GM18502 (cell line): ENCODE results near the gene PKD1L1.

Experiments
- ATAC-seq: cut with Tn5 transposase; IDR thresholded peaks from one replicate; pipeline ENCODE4 v1.9.1; 2021; ENCODE audit warnings: mild to moderate bottlenecking; ENCODE audit not compliant: unreplicated experiment, poor library complexity

PKD1L1 gene

DNA sequence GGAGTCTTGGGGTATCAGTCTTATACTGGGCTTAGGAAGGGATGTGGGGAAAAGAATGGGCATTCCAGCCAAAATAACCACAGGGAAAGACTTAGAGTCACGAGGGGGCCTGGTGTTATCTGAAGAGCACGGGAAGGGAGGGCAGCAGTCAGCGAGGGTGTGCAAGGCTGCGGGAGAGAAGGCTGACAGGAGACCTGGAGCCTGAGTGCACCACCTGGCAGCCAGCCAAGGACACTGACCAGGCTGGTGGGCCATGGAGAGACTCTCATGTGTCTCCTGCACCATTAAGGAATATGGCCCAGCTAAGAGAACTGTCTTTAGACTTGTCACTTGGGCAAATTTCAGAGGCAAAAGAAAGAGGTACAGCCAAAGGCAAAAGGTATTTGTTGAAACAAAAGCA is 69.6 kb downstream of the PKD1L1 start:
- ATAC-seq, result no peak

- no peak for ATAC-seq
Measured at GRCh38 chr7:47877336-47877735, 70.9 kb downstream of the PKD1L1 start.

DNA sequence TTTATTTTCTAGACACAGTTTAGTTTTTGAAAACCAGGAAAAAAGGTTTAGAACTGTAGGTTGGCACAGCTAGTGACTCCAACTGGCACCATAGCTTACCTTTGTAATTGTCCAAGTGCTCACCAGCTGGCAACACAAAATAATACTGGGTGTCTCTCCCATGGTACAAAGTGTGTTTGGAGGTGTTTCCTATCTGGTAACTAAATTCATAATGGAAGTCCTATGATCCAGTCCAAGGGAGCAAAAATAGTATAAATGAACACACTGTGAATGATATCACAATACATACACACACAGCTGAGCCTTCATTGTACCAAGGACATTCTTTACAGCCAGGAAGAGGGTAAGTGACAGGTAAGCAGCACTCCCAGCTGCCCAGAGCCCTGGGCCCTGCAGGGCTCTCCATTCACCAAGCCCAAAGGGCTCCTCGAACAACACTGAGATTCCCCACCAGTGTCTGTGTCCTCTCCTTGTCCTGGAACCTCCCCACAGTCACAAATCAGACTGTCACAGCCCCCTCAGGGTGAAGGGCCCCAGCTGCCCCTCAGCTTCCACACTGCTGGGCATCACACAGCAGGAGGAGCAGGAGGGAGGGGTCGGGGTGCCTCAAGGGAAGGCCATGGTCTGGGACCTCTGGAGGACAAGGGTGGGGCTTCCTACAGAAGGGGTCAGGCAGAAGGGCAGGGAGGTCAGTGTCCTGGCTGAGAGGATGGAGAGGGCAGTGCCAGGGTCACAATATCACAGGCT is 72.1 kb downstream of the PKD1L1 start:
- no peak for ATAC-seq

GRCh38 chr7:47875406-47875805 is 72.9 kb downstream of the PKD1L1 start:
- no peak for ATAC-seq

DNA sequence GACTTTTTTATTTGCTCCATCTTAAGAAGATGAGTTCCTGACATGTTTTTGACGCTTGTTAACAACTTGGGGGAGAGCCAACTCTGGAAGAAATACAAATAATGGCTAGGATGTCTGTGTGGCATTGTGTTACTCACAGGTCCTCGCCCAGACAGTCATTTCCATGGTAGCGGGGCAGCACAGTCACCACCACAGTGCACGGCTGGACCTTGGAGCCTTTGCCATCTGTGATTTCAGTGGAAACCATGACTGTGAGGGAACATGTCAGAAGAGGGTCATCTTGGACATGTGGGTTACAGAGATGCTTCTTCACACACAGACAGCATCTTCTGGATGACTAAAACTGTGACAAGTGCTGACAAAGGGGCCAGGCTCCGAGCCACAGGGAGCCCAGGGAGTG is 74.5 kb downstream of the PKD1L1 start:
- ATAC-seq, result no peak

- ATAC-seq, result no peak
Measured at GRCh38 chr7:47867286-47867685, 81.0 kb downstream of the PKD1L1 start.

DNA sequence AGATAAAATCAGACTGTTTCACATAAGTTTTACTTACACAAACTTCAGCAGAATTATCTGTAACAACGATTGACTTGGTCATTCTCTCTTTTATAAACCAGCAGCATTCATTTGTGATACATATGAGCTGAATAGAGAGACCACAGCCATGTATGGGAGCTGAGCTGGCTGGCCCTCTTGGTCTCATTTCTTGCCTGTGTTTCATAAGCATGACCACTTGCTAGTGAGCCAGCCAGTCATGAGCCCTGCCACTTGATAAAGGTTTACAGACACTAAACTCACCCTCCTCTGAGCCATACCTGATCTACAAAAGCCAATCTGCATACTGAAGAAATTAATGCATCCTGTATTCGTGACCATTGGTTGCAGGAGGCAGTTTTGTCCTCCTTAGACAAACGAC is 82.1 kb downstream of the PKD1L1 start:
- ATAC-seq, result no peak

GRCh38 chr7:47852330-47853245 is 95.7 kb downstream of the PKD1L1 start:
- no peak for ATAC-seq

DNA sequence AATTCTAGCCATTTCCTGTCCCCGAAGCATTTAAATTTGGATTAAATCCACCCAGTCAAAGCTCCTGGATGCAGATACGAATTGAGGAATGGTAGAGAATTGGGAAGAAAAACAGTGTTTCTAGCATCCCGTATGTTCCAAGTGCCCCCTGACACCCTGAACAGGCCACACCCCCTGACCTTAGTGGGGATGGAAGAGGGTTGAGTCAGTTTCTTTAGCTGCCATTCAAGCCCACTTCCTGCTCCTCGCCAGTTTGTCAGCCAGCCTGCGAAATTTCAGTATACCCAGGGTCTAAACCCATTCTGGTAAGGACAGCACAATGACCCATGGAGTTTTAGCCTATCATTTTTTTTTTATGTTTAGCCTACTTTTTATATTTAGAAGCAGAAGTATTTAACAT is 101.1 kb downstream of the PKD1L1 start:
- no peak for ATAC-seq

DNA sequence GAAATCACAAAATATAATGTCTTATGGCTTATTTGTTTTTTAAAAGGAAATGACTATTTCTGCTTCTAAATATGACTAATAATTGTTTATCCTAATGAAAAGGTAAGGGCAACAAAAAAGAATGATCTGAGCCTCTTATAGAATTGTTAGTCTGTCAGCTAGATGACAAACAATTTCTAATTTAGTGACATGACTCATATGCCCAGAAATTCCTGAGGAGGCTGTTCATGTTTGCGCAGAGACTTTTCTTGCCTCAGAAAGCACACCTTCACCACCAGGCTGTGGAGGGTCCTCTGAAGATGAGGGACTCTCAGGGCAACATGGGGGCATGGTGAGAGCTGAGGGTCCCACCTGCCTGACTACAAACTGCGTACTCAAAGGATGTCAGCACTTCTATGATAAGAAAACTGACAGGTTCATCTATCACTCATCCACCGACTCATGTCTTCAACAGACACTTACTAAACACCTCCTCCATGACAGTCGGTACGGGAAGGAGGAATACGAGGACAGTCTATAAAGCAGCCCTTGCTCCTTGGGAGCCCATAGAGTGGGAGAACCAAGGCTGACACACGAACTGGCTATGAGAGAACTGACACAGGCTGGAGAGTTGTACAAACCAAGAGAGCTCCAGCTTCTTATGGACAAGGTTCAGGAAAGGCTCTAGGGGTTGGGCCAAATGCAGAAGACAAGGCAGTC is 102.0 kb downstream of the PKD1L1 start:
- no peak for ATAC-seq

- ATAC-seq, result no peak
Measured at GRCh38 chr7:47844311-47844710, 104.0 kb downstream of the PKD1L1 start.

GRCh38 chr7:47843291-47843690 is 105.0 kb downstream of the PKD1L1 start:
- no peak for ATAC-seq

- ATAC-seq, result no peak
Measured at GRCh38 chr7:47839381-47839780, 108.9 kb downstream of the PKD1L1 start.

- ATAC-seq, result no peak
Measured at GRCh38 chr7:47837826-47838225, 110.4 kb downstream of the PKD1L1 start.

DNA sequence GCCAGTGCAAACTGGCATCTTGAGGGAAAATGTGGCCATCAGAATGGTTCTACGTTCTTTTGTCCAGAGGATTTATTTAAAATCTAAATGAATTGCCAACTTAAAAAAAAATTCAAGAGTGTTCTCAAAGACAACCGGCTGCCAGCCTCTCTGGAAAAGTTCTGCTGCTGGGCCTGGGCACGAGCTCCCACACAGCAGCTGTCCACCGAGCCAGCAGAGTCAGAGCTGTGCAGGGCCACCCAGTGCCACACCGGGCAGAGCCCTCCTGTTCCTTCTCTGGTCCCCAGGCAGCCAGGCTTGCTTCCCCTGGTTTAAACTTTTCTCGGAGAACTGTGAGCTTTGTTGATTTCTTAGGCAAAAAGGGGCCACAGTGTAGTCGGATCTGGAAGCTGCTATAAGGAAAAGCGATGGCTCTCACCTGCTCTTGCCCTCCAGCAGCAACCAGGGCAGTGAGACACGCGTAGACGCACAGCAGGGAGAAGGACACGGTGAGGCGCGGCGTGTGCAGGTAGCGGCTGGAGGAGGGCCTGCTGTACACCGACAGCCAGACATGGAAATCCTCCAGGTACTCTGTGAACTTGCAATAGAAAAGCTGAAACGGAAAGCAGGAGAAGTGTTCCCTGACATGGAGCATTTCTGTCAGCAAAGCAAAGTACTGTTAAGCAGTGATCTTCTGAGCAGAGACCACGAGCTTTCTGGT is 111.6 kb downstream of the PKD1L1 start:
- ATAC-seq, result no peak

- ATAC-seq, result no peak
Measured at GRCh38 chr7:47836080-47836479, 112.2 kb downstream of the PKD1L1 start.

DNA sequence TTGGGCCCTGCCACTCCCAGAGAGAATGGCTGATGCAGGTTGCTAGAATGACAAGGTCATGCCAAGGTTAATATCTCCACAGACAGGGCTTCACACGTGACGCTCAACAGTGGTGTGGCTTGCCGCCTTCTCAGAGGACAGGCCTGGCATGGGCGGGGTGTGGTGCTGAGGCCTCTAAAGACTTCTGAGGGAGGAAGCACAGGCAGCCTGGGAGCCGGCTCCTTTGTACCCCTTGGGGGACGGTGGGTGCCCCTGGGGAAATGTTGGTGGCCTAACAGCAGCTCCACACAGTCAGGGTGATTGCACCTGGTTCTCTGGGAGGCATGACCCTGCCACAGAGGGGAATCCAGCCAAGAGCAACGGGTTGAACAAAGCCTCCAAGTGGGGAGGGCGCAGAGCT is 115.1 kb downstream of the PKD1L1 start:
- ATAC-seq, result no peak

DNA sequence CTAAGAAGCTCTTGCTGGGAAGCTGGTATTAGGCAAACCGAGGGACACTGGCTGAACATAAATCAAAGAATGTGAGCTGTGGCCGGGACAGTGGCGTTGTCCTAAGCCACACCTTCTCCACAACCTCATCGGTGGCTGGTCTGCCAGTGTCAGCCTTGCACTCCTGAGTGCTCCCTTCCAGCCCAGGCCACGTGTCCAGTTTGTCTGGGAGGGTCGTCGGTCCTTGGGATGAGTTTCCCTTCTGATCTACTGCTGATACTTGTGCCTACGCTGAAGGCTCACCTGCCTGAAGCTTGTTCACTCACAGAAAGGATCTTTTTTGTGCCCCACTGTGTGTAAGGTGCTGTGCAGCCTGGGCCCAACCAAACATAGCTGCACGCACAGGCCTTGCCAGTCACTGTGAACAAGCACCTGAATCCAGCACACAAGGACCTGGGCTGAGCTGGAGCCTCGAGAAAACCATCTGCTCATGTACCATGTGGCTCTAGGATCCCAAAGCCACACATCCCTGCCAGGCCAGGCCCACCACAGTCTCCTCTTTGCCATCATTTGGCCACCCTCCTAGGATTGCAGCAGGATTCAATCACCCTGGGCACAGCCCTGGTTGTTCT is 116.1 kb downstream of the PKD1L1 start:
- no peak for ATAC-seq

DNA sequence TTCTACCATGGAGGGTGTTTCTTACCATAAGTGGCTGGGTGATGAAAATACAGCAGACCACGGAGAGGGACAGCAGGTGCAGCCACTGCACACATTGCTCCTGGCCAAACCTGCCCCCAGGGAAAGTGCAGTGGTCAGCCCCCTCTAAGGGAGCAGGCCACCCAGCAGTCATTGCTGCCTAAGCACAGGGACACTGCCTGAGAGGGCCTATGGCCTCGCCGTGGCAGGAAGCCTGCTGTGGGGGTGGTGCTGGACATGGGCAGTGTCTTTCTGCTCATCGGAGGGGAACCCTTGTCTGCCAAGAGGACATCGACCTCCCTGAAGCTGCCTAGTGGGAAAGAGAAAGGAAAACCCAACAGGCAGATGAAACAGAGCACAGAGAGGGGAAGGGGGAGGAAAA is 118.3 kb downstream of the PKD1L1 start:
- ATAC-seq, result no peak

DNA sequence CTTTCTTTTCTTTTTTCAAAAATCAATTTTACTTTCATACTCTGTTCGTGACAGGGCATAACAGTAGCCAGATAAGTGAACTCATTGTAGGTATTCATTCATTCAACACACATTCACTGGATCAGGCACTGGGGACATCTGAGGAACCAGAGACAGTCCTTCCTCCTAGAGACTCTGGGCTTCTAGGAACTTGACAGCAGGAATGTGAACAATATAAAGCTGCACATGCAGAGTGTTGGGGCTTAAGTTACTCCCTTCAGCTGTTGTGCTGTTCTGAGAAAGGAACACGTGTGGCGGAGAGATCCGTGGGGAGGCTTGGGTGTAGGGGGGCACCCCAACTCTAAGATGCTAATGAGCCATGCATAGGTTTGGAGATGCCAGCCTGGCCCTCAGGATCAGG is 120.4 kb downstream of the PKD1L1 start:
- no peak for ATAC-seq
